ENCODE measurements around the gene GGT6. TPM values are rescaled to one million over a fixed set of nuclear protein-coding genes. Genes with fewer than 3 reads are reported as not detected.

Gene GGT6
- total RNA-seq, 1 donor from 2014 or later, result not detected

GRCh38 chr17:4584917-4585637 is 24.7 kb upstream of the GGT6 start:
- Mint-ChIP-seq H3K27ac (ENCODE audit: unreplicated experiment) (peak overlapping the region; percentile 48), H3K9me3 (ENCODE audit: unreplicated experiment) (peaks cover 15% of the 10 kb centered on the region), H3K27me3 (ENCODE audit: unreplicated experiment) (peaks cover 22% of the 10 kb centered on the region), H3K4me1 (ENCODE audit: low read depth, unreplicated experiment) (peaks cover 38% of the 10 kb centered on the region), H3K4me3 (ENCODE audit: unreplicated experiment) (peak overlapping the region; percentile 92), H3K36me3 (ENCODE audit: unreplicated experiment) (no peaks in the 10 kb centered on the region)
- DNase-seq, result peak; percentile 53
- TF ChIP-seq CTCF (IDR thresholded peaks at IDR 0.05; ENCODE audit: partially characterized antibody, unreplicated experiment), result no peak

DNA sequence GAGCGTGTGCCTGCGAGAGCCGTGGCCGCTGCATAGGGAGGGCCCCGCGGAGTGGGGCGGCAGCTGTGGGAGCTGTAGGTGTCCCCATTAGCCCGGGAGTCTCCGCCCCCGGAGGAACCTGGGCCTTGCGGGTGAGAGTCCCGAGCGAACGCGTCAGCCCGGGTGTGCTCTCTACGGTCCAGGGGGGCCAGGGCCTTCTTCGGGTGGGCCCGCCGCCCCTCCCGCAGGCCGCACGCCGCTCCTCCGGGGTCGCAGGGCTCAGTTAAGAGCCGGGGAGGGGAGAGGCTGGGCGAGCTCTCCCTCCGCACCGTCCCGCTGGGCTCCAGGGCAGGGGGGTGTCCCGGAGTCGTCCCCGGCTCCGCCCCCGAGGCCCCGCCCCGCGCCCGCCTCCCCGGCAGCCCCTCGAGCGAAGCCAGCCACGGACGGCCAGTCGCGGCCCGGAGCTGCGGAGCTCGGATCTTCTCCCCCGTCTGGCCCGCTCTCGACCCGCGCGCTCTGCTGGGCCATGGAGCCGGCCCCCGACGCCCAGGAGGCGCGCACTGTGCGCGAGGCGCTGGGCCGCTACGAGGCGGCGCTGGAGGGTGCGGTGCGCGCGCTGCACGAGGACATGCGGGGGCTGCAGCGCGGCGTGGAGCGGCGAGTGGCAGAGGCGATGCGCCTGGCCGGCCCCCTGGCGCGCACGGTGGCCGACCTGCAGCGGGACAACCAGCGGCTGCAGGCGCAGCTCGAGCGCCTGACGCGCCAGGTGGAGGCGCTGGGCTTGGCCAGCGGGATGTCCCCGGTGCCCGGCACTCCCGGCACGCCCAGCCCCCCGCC is 23.9 kb upstream of the GGT6 start, which contains the start of gene SMTNL2:
TSS of gene SMTNL2 (plus strand) at position 429 of the 816 bp plus-strand sequence. CDS start at position 506, 77 bp downstream.
- Mint-ChIP-seq H3K27me3 (ENCODE audit: unreplicated experiment) (peaks cover 24% of the 10 kb centered on the region), H3K36me3 (ENCODE audit: unreplicated experiment) (no peaks in the 10 kb centered on the region), H3K27ac (ENCODE audit: unreplicated experiment) (peak within 1 kb of the TSS; percentile 92), H3K4me1 (ENCODE audit: low read depth, unreplicated experiment) (peaks cover 38% of the 10 kb centered on the region), H3K4me3 (ENCODE audit: unreplicated experiment) (peak within 1 kb of the TSS; percentile 92), H3K9me3 (ENCODE audit: unreplicated experiment) (peaks cover 15% of the 10 kb centered on the region)
- peak; percentile 14 for TF ChIP-seq CTCF (IDR thresholded peaks at IDR 0.05; ENCODE audit: partially characterized antibody, unreplicated experiment)
- DNase-seq, result peak; percentile 84

DNA sequence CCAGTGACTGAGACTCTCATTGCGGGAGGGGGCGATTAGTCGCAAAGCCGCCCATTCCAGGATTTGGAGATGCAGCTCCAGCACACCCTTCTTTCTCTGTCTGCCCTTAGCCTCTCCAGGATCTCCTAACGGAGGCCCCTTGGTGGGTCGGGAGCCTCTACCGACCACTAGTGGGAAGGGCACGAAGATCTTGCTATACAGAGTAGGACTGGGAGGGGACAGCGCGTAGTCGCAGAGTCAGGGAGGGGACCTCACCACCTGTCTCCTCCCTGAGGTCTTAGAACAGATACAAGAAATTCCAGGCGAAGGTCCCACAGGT is 23.4 kb upstream of the GGT6 start:
- peak; percentile 74 for DNase-seq
- Mint-ChIP-seq H3K36me3 (ENCODE audit: unreplicated experiment) (no peaks in the 10 kb centered on the region), H3K4me3 (ENCODE audit: unreplicated experiment) (peak overlapping the region; percentile 90), H3K9me3 (ENCODE audit: unreplicated experiment) (peaks cover 15% of the 10 kb centered on the region), H3K4me1 (ENCODE audit: low read depth, unreplicated experiment) (peaks cover 38% of the 10 kb centered on the region), H3K27me3 (ENCODE audit: unreplicated experiment) (peaks cover 24% of the 10 kb centered on the region), H3K27ac (ENCODE audit: unreplicated experiment) (peak overlapping the region; percentile 92)
- peak; percentile 48 for TF ChIP-seq CTCF (IDR thresholded peaks at IDR 0.05; ENCODE audit: partially characterized antibody, unreplicated experiment)

DNA sequence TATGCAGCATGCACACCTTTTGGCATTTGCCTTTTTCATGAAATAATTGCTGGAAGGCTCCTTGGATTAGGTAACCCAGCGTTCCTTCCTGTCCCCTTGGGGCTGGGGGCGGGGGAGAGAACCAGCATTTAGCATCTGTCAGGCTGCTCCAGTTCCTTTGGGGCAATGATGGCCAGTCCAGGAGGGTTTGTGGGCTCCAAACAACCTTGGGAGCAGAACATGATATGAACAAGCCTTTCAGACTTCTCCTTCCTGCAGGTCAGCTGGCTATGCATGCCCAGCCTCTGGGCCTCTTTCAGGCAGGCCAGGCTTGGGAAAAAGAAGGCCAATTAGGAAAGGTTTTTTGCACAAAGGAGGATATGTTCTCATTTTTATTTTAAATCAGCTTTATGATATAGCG is 22.8 kb upstream of the GGT6 start:
- peaks cover 38% of the 10 kb centered on the region for H3K4me1 Mint-ChIP-seq (ENCODE audit: low read depth, unreplicated experiment)
- peak; percentile 52 for DNase-seq

More for the DNA sequence above, 22.8 kb upstream of the GGT6 start:
- H3K36me3 Mint-ChIP-seq (ENCODE audit: unreplicated experiment), result no peaks in the 10 kb centered on the region
- H3K4me3 Mint-ChIP-seq (ENCODE audit: unreplicated experiment), result peak overlapping the region; percentile 90
- peaks cover 24% of the 10 kb centered on the region for H3K27me3 Mint-ChIP-seq (ENCODE audit: unreplicated experiment)
- H3K9me3 Mint-ChIP-seq (ENCODE audit: unreplicated experiment), result peaks cover 15% of the 10 kb centered on the region
- peak overlapping the region; percentile 92 for H3K27ac Mint-ChIP-seq (ENCODE audit: unreplicated experiment)
- TF ChIP-seq CTCF (IDR thresholded peaks at IDR 0.05; ENCODE audit: partially characterized antibody, unreplicated experiment), result no peak

All from glutamatergic neuron (in vitro differentiated cells).